ENCODE measurements around the gene TENM3.
A peak's percentile ranks its signal among the peaks of the same experiment; 100 is the strongest.

TENM3 gene

DNA sequence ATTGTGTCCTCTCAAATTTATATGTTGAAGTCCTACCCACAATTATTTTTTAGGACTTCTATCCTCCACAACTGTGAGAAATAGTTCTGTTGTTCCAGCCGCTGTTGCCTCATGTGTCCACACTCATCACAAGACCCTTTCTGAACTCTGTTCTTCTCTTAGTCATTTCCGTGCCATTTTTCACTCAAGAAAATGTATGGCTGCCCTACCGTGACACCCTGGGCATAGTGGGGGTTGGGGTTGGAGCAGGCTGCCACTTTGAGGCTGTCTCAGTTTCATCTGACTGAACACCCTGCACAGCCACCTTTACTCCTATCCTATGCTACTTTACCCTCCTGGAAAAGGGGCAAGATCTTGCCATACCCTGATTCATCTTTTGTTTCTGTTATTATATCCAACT is 319.1 kb downstream of the TENM3 start:
- H3K9ac ChIP-seq (ENCODE audit: low read length), result no peak overlapping the region
- peaks cover 12% of the 10 kb centered on the region for H3K4me1 ChIP-seq (ENCODE audit: control insufficient read depth, low read depth, low read length)
- no peak overlapping the region for H2BK15ac ChIP-seq (replicated peaks; ENCODE audit: low read depth)
- H3K4me2 ChIP-seq (ENCODE audit: low read length), result no peak overlapping the region
- H4K8ac ChIP-seq (ENCODE audit: low read depth, low read length), result no peak overlapping the region
- WGBS (ENCODE audit: extremely low coverage, insufficient coverage, low lambda C conversion rate), result no CpG with 5 or more reads among the region's 3 CpGs
- H2AK5ac ChIP-seq (ENCODE audit: low read length), result peak overlapping the region; percentile 43
- H2BK5ac ChIP-seq (ENCODE audit: low read length), result no peak overlapping the region
- H3K79me1 ChIP-seq (ENCODE audit: low read length), result peaks cover 6% of the 10 kb centered on the region
- H3K23ac ChIP-seq (ENCODE audit: low read length), result no peak overlapping the region
- no peak overlapping the region for H4K5ac ChIP-seq (ENCODE audit: low read length)
- H3K27ac ChIP-seq (ENCODE audit: low read depth, low read length), result no peak overlapping the region
- H2BK120ac ChIP-seq (ENCODE audit: low read depth, low read length), result no peak overlapping the region
- peaks cover 1% of the 10 kb centered on the region for H3K79me2 ChIP-seq (ENCODE audit: control insufficient read depth, insufficient read depth, low read length)
- H3K18ac ChIP-seq (ENCODE audit: low read length), result no peak overlapping the region
- H3K4me3 ChIP-seq (ENCODE audit: low read length), result no peak overlapping the region
- H3K4ac ChIP-seq (ENCODE audit: low read depth, low read length), result no peak overlapping the region
- DNase-seq, result no peak
- no peaks in the 10 kb centered on the region for H3K27me3 ChIP-seq (ENCODE audit: insufficient read depth, low read length, poor library complexity)
- H3K36me3 ChIP-seq (ENCODE audit: control insufficient read depth, insufficient read depth, low read length), result no peaks in the 10 kb centered on the region
- H3K56ac ChIP-seq (ENCODE audit: low read length), result peak overlapping the region; percentile 27

DNA sequence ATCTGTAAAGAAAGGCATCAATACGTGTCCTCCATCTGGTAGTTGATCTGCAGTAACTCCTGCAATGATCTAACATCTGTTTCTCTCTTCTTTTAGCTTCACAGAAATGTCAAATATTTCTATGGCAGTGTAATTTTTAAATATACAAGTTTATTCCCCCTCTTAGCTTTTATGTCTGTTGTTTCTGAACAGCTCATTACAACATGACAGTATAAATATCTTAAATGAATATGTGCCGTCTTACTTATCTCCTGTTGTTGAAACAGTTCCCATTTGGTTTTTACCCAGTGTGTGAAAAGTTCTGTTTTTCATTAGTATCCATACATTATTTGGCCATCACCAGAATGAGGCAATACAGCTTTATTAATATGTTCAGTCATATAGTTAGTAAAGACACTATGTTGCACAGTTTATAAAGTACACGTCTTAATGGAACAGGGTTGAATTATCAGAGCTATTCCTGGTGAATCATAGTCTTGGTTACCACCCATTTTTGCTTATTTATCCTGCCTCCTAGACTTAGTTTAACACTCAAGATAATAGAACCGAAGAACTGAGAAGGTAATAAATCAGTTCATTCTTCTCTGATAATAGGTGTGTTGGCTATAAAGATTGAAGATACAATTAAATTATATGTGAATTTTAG is 321.6 kb downstream of the TENM3 start:
- Histone ChIP-seq H3K18ac (ENCODE audit: low read length) (no peak overlapping the region), H3K27ac (ENCODE audit: low read depth, low read length) (no peak overlapping the region), H3K27me3 (ENCODE audit: insufficient read depth, low read length, poor library complexity) (no peaks in the 10 kb centered on the region), H3K23ac (ENCODE audit: low read length) (no peak overlapping the region), H4K5ac (ENCODE audit: low read length) (no peak overlapping the region), H3K4me1 (ENCODE audit: control insufficient read depth, low read depth, low read length) (peaks cover 10% of the 10 kb centered on the region), H3K79me1 (ENCODE audit: low read length) (peaks cover 4% of the 10 kb centered on the region), H2AK5ac (ENCODE audit: low read length) (no peak overlapping the region), H3K9ac (ENCODE audit: low read length) (no peak overlapping the region), H3K4me3 (ENCODE audit: low read length) (no peak overlapping the region), H3K79me2 (ENCODE audit: control insufficient read depth, insufficient read depth, low read length) (peaks cover 1% of the 10 kb centered on the region), H2BK15ac (replicated peaks; ENCODE audit: low read depth) (no peak overlapping the region), H3K56ac (ENCODE audit: low read length) (no peak overlapping the region), H2BK5ac (ENCODE audit: low read length) (no peak overlapping the region), H3K4ac (ENCODE audit: low read depth, low read length) (no peak overlapping the region), H4K8ac (ENCODE audit: low read depth, low read length) (no peak overlapping the region), H2BK120ac (ENCODE audit: low read depth, low read length) (no peak overlapping the region), H3K36me3 (ENCODE audit: control insufficient read depth, insufficient read depth, low read length) (no peaks in the 10 kb centered on the region), H3K4me2 (ENCODE audit: low read length) (no peak overlapping the region)
- no peak for DNase-seq
- no CpG with 5 or more reads among the region's 4 CpGs for WGBS (ENCODE audit: extremely low coverage, insufficient coverage, low lambda C conversion rate)

- Histone ChIP-seq H3K27ac (ENCODE audit: low read depth, low read length) (peak overlapping the region; percentile 17), H3K4ac (ENCODE audit: low read depth, low read length) (peak overlapping the region; percentile 70), H3K27me3 (ENCODE audit: insufficient read depth, low read length, poor library complexity) (no peaks in the 10 kb centered on the region), H3K18ac (ENCODE audit: low read length) (peak overlapping the region; percentile 84), H3K36me3 (ENCODE audit: control insufficient read depth, insufficient read depth, low read length) (no peaks in the 10 kb centered on the region), H3K23ac (ENCODE audit: low read length) (no peak overlapping the region), H3K4me2 (ENCODE audit: low read length) (no peak overlapping the region), H2BK120ac (ENCODE audit: low read depth, low read length) (peak overlapping the region; percentile 24), H2BK5ac (ENCODE audit: low read length) (no peak overlapping the region), H4K8ac (ENCODE audit: low read depth, low read length) (no peak overlapping the region), H3K56ac (ENCODE audit: low read length) (no peak overlapping the region), H4K5ac (ENCODE audit: low read length) (no peak overlapping the region), H2BK15ac (replicated peaks; ENCODE audit: low read depth) (no peak overlapping the region), H2AK5ac (ENCODE audit: low read length) (no peak overlapping the region), H3K9ac (ENCODE audit: low read length) (no peak overlapping the region), H3K4me3 (ENCODE audit: low read length) (no peak overlapping the region), H3K4me1 (ENCODE audit: control insufficient read depth, low read depth, low read length) (peaks cover 8% of the 10 kb centered on the region), H3K79me1 (ENCODE audit: low read length) (peaks cover 4% of the 10 kb centered on the region), H3K79me2 (ENCODE audit: control insufficient read depth, insufficient read depth, low read length) (peaks cover 1% of the 10 kb centered on the region)
- WGBS (ENCODE audit: extremely low coverage, insufficient coverage, low lambda C conversion rate), result no CpG with 5 or more reads among the region's 6 CpGs
- peak; percentile 53 for DNase-seq
These were observed 323.9 kb downstream of the TENM3 start for GRCh38 chr4:182567119-182567518.

GRCh38 chr4:182569561-182569960 is 326.4 kb downstream of the TENM3 start:
- WGBS (ENCODE audit: extremely low coverage, insufficient coverage, low lambda C conversion rate), result no CpG with 5 or more reads among the region's 4 CpGs
- no peak overlapping the region for H3K56ac ChIP-seq (ENCODE audit: low read length)

DNA sequence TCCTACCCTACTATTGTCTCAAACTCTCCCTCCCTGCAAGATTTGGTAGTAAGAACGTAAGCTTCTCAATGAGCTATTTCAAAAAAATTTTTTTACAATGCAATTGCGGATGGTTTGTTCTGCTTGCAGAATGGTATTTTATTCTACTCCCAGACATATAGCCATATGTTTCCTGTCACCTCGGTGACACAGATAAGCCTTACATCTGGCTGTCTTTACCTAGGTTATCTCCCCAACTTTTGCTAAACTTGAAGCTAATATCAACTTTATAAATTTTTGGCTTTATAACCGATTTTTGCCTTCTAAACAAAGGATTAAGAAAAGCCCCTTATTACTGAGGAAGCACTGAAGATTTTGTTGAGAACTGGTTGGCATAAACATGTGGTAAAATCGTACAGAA is 331.5 kb downstream of the TENM3 start:
- Histone ChIP-seq H2AK5ac (ENCODE audit: low read length) (no peak overlapping the region), H3K9ac (ENCODE audit: low read length) (no peak overlapping the region), H3K79me2 (ENCODE audit: control insufficient read depth, insufficient read depth, low read length) (no peaks in the 10 kb centered on the region), H4K8ac (ENCODE audit: low read depth, low read length) (no peak overlapping the region), H3K4me3 (ENCODE audit: low read length) (no peak overlapping the region), H3K79me1 (ENCODE audit: low read length) (no peaks in the 10 kb centered on the region), H3K18ac (ENCODE audit: low read length) (no peak overlapping the region), H3K27me3 (ENCODE audit: insufficient read depth, low read length, poor library complexity) (no peaks in the 10 kb centered on the region), H3K23ac (ENCODE audit: low read length) (no peak overlapping the region), H2BK5ac (ENCODE audit: low read length) (no peak overlapping the region), H4K5ac (ENCODE audit: low read length) (no peak overlapping the region), H3K56ac (ENCODE audit: low read length) (no peak overlapping the region), H2BK120ac (ENCODE audit: low read depth, low read length) (no peak overlapping the region), H3K4me1 (ENCODE audit: control insufficient read depth, low read depth, low read length) (no peaks in the 10 kb centered on the region), H3K27ac (ENCODE audit: low read depth, low read length) (no peak overlapping the region), H2BK15ac (replicated peaks; ENCODE audit: low read depth) (no peak overlapping the region), H3K4ac (ENCODE audit: low read depth, low read length) (no peak overlapping the region), H3K4me2 (ENCODE audit: low read length) (no peak overlapping the region), H3K36me3 (ENCODE audit: control insufficient read depth, insufficient read depth, low read length) (no peaks in the 10 kb centered on the region)
- DNase-seq, result no peak
- WGBS (ENCODE audit: extremely low coverage, insufficient coverage, low lambda C conversion rate), result no CpG with 5 or more reads among the region's 5 CpGs

More at GRCh38 chr4:182569561-182569960, 326.4 kb downstream of the TENM3 start:
- no peak overlapping the region for H3K27ac ChIP-seq (ENCODE audit: low read depth, low read length)
- no peaks in the 10 kb centered on the region for H3K36me3 ChIP-seq (ENCODE audit: control insufficient read depth, insufficient read depth, low read length)
- H3K4me1 ChIP-seq (ENCODE audit: control insufficient read depth, low read depth, low read length), result peaks cover 8% of the 10 kb centered on the region
- H3K4me2 ChIP-seq (ENCODE audit: low read length), result no peak overlapping the region
- H4K5ac ChIP-seq (ENCODE audit: low read length), result no peak overlapping the region
- peaks cover 1% of the 10 kb centered on the region for H3K79me1 ChIP-seq (ENCODE audit: low read length)
- no peak overlapping the region for H4K8ac ChIP-seq (ENCODE audit: low read depth, low read length)
- H2BK120ac ChIP-seq (ENCODE audit: low read depth, low read length), result no peak overlapping the region
- no peak overlapping the region for H2AK5ac ChIP-seq (ENCODE audit: low read length)
- no peaks in the 10 kb centered on the region for H3K27me3 ChIP-seq (ENCODE audit: insufficient read depth, low read length, poor library complexity)
- H2BK5ac ChIP-seq (ENCODE audit: low read length), result no peak overlapping the region
- H3K23ac ChIP-seq (ENCODE audit: low read length), result no peak overlapping the region
- H3K4me3 ChIP-seq (ENCODE audit: low read length), result no peak overlapping the region
- H2BK15ac ChIP-seq (replicated peaks; ENCODE audit: low read depth), result no peak overlapping the region
- H3K79me2 ChIP-seq (ENCODE audit: control insufficient read depth, insufficient read depth, low read length), result no peaks in the 10 kb centered on the region
- H3K4ac ChIP-seq (ENCODE audit: low read depth, low read length), result no peak overlapping the region
- no peak overlapping the region for H3K18ac ChIP-seq (ENCODE audit: low read length)
- no peak overlapping the region for H3K9ac ChIP-seq (ENCODE audit: low read length)
- DNase-seq, result no peak

DNA sequence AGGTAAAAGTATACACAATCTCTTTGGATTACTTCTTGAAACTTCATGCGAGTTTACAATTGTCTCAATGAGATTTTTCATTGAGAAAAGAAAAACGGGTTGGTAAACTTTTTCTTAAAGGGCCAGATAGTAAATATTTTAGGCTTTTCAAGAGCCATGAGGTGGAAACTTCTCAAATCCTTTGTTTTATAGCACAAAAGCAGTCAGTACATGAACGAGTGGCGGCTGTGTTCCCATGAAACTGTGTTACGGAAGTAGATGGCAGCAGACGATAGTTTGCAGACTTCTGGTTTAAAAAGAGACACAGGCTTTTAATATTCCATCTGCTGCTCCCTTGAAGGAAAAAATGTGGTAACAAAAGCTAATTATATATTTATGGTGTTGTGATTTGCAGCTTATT is 332.0 kb downstream of the TENM3 start:
- no CpG with 5 or more reads among the region's 6 CpGs for WGBS (ENCODE audit: extremely low coverage, insufficient coverage, low lambda C conversion rate)
- Histone ChIP-seq H3K9ac (ENCODE audit: low read length) (no peak overlapping the region), H3K56ac (ENCODE audit: low read length) (no peak overlapping the region), H3K27ac (ENCODE audit: low read depth, low read length) (no peak overlapping the region), H2AK5ac (ENCODE audit: low read length) (no peak overlapping the region), H2BK5ac (ENCODE audit: low read length) (no peak overlapping the region), H3K79me1 (ENCODE audit: low read length) (no peaks in the 10 kb centered on the region), H3K4ac (ENCODE audit: low read depth, low read length) (no peak overlapping the region), H3K4me2 (ENCODE audit: low read length) (no peak overlapping the region), H2BK15ac (replicated peaks; ENCODE audit: low read depth) (no peak overlapping the region), H3K4me1 (ENCODE audit: control insufficient read depth, low read depth, low read length) (no peaks in the 10 kb centered on the region), H4K5ac (ENCODE audit: low read length) (no peak overlapping the region), H3K27me3 (ENCODE audit: insufficient read depth, low read length, poor library complexity) (no peaks in the 10 kb centered on the region), H3K79me2 (ENCODE audit: control insufficient read depth, insufficient read depth, low read length) (no peaks in the 10 kb centered on the region), H3K36me3 (ENCODE audit: control insufficient read depth, insufficient read depth, low read length) (no peaks in the 10 kb centered on the region), H3K4me3 (ENCODE audit: low read length) (no peak overlapping the region), H3K23ac (ENCODE audit: low read length) (no peak overlapping the region), H2BK120ac (ENCODE audit: low read depth, low read length) (no peak overlapping the region), H4K8ac (ENCODE audit: low read depth, low read length) (no peak overlapping the region), H3K18ac (ENCODE audit: low read length) (no peak overlapping the region)
- DNase-seq, result no peak

Data from mesendoderm (in vitro differentiated cells).